ENCODE data around the gene LGALS9B. TPM values are rescaled to one million over a fixed set of nuclear protein-coding genes. Genes with fewer than 3 reads are reported as not detected.
"Not testable (repeated sequence)": the region's sequence is repeated elsewhere in the genome, so short reads cannot be mapped to it uniquely, and the experiment has no call there.

The LGALS9B gene
- polyA plus RNA-seq, 4 donors: 1.2 to 5.7 (median 1.9) TPM; not detected in 1

- H3K4me3 ChIP-seq (ENCODE audit: low read depth in 1 of 3, low read length in 3 of 3); H3K9me3 ChIP-seq (ENCODE audit: control insufficient read depth in 2 of 2, insufficient read depth in 1 of 2, low read depth in 1 of 2, low read length in 1 of 2); FAIRE-seq; H3K27me3 ChIP-seq (ENCODE audit: control insufficient read depth in 3 of 3, insufficient read depth in 3 of 3, low read length in 3 of 3); H3K27ac ChIP-seq (ENCODE audit: low read depth in 1 of 3, low read length in 2 of 3); DNase-seq; H3K36me3 ChIP-seq (ENCODE audit: control insufficient read depth in 3 of 3, insufficient read depth in 2 of 3, low read depth in 1 of 3, low read length in 3 of 3); H3K4me1 ChIP-seq (ENCODE audit: control insufficient read depth in 3 of 3, insufficient read depth in 2 of 3, low read depth in 1 of 3, low read length in 2 of 3): not testable (repeated sequence)
- WGBS, 3 donors: 31 to 54% (median 36%) methylated on average over 5 to 9 of the region's 11 CpGs
These were observed 34.6 kb upstream of the LGALS9B start for GRCh38 chr17:20501896-20502295.

DNA sequence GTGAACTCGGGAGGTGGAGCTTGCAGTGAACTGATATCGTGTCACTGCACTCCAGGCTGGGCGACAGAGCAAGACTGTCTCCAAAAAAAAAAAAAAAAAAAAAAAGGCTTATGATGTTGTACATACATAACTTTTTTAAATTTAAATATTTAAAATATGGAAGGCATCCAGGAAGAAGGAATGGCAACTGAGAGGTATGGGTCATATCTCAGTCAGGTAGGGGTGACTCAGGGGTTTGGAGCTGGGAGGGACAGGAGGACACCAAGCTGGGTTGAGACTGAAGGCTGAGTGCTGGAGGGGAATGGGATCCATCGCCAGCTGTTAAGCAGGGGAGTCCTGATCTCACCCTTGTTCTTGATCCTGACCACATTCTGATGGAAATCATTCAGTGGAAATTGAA is 33.0 kb upstream of the LGALS9B start:
- not testable (repeated sequence) for H3K4me3 ChIP-seq (ENCODE audit: low read depth in 1 of 3, low read length in 3 of 3); H3K27me3 ChIP-seq (ENCODE audit: control insufficient read depth in 3 of 3, insufficient read depth in 3 of 3, low read length in 3 of 3); FAIRE-seq; H3K9me3 ChIP-seq (ENCODE audit: control insufficient read depth in 2 of 2, insufficient read depth in 1 of 2, low read depth in 1 of 2, low read length in 1 of 2); H3K27ac ChIP-seq (ENCODE audit: low read depth in 1 of 3, low read length in 2 of 3); H3K36me3 ChIP-seq (ENCODE audit: control insufficient read depth in 3 of 3, insufficient read depth in 2 of 3, low read depth in 1 of 3, low read length in 3 of 3); H3K4me1 ChIP-seq (ENCODE audit: control insufficient read depth in 3 of 3, insufficient read depth in 2 of 3, low read depth in 1 of 3, low read length in 2 of 3); DNase-seq
- WGBS, 3 donors: 73 to 90% (median 84%) methylated on average over 4 of the region's 4 CpGs

DNA sequence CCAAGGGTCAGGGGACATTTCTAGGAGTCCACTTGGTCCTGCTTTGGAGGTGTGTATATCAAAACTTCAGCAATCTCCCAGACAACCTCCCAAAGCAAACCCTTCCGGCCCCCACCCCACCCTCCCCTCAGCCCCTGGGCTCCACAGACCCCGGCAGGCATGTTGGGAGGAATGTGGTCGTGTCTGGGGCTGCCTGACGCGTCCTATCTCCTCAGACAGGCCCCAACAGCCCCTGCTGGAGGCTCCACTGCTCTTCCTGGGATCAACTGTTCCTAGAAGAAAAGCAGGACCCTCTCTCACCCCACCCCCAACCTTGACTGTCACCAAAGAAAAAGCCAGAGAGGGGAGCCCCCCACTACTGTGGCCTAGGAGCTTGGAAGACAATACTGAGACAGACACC is 28.1 kb upstream of the LGALS9B start:
- H3K27me3 ChIP-seq (ENCODE audit: control insufficient read depth in 3 of 3, insufficient read depth in 3 of 3, low read length in 3 of 3); DNase-seq; FAIRE-seq; H3K4me3 ChIP-seq (ENCODE audit: low read depth in 1 of 3, low read length in 3 of 3); H3K9me3 ChIP-seq (ENCODE audit: control insufficient read depth in 2 of 2, insufficient read depth in 1 of 2, low read depth in 1 of 2, low read length in 1 of 2); H3K36me3 ChIP-seq (ENCODE audit: control insufficient read depth in 3 of 3, insufficient read depth in 2 of 3, low read depth in 1 of 3, low read length in 3 of 3); H3K4me1 ChIP-seq (ENCODE audit: control insufficient read depth in 3 of 3, insufficient read depth in 2 of 3, low read depth in 1 of 3, low read length in 2 of 3); H3K27ac ChIP-seq (ENCODE audit: low read depth in 1 of 3, low read length in 2 of 3): not testable (repeated sequence)
- 26 to 80% (median 52%) methylated on average over 1 to 5 of the region's 5 CpGs for WGBS, 3 donors

DNA sequence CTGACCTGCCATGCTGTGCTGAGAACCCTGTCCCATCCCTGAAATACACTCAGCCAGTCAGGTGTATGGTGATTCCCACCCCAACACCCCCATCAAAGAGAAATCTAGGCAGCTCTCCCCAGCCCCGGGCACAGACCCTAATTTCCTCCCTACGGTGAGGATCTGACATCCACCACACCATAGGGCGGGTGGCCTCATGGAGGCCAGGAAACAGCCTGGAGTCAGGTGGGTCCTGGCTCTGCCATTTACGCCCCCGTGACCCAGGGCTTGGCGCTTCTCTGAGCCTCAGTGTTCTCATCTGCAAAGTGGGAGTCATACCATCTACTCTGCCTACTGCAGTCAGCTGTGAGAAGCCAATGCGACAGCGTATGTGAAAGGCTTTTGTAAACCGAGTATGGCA is 27.4 kb upstream of the LGALS9B start:
- 83 to 92% (median 90%) methylated on average over 4 to 6 of the region's 9 CpGs for WGBS, 3 donors
- not testable (repeated sequence) for FAIRE-seq; H3K27ac ChIP-seq (ENCODE audit: low read depth in 1 of 3, low read length in 2 of 3); DNase-seq; H3K27me3 ChIP-seq (ENCODE audit: control insufficient read depth in 3 of 3, insufficient read depth in 3 of 3, low read length in 3 of 3); H3K4me3 ChIP-seq (ENCODE audit: low read depth in 1 of 3, low read length in 3 of 3); H3K36me3 ChIP-seq (ENCODE audit: control insufficient read depth in 3 of 3, insufficient read depth in 2 of 3, low read depth in 1 of 3, low read length in 3 of 3); H3K4me1 ChIP-seq (ENCODE audit: control insufficient read depth in 3 of 3, insufficient read depth in 2 of 3, low read depth in 1 of 3, low read length in 2 of 3); H3K9me3 ChIP-seq (ENCODE audit: control insufficient read depth in 2 of 2, insufficient read depth in 1 of 2, low read depth in 1 of 2, low read length in 1 of 2)

DNA sequence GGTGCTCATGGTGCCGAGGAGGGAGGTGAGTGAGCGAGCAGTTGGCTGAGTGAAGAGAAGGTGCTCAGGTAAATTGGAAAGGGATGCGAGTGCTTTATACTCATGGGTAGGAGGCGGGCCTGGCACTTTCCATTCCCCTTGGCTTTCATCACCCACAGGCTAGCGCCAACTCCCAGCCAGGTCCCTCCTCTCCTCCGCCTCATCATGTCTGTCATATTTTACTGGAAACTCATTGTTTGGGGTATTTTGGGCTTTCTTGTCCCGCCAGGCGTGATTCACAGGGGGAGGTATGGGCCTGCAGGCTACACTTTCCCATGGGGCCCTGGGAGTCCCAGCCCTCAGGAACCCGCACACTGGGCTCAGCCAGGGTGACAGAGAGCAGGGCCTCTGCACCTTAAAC is 26.8 kb upstream of the LGALS9B start:
- not testable (repeated sequence) for FAIRE-seq
- WGBS, 3 donors: 85 to 94% (median 90%) methylated on average over 2 to 5 of the region's 9 CpGs

GRCh38 chr17:20492971-20493370 is 25.6 kb upstream of the LGALS9B start:
- not testable (repeated sequence) for H3K27me3 ChIP-seq (ENCODE audit: control insufficient read depth in 3 of 3, insufficient read depth in 3 of 3, low read length in 3 of 3); H3K36me3 ChIP-seq (ENCODE audit: control insufficient read depth in 3 of 3, insufficient read depth in 2 of 3, low read depth in 1 of 3, low read length in 3 of 3); DNase-seq; H3K27ac ChIP-seq (ENCODE audit: low read depth in 1 of 3, low read length in 2 of 3); H3K4me3 ChIP-seq (ENCODE audit: low read depth in 1 of 3, low read length in 3 of 3); H3K9me3 ChIP-seq (ENCODE audit: control insufficient read depth in 2 of 2, insufficient read depth in 1 of 2, low read depth in 1 of 2, low read length in 1 of 2); H3K4me1 ChIP-seq (ENCODE audit: control insufficient read depth in 3 of 3, insufficient read depth in 2 of 3, low read depth in 1 of 3, low read length in 2 of 3); FAIRE-seq
- WGBS, 3 donors: 74 to 95% (median 86%) methylated on average over 3 to 6 of the region's 8 CpGs

More for the DNA sequence above, 26.8 kb upstream of the LGALS9B start:
- H3K36me3 ChIP-seq (ENCODE audit: control insufficient read depth in 3 of 3, insufficient read depth in 2 of 3, low read depth in 1 of 3, low read length in 3 of 3); H3K4me3 ChIP-seq (ENCODE audit: low read depth in 1 of 3, low read length in 3 of 3); H3K9me3 ChIP-seq (ENCODE audit: control insufficient read depth in 2 of 2, insufficient read depth in 1 of 2, low read depth in 1 of 2, low read length in 1 of 2); DNase-seq; H3K27ac ChIP-seq (ENCODE audit: low read depth in 1 of 3, low read length in 2 of 3); H3K27me3 ChIP-seq (ENCODE audit: control insufficient read depth in 3 of 3, insufficient read depth in 3 of 3, low read length in 3 of 3); H3K4me1 ChIP-seq (ENCODE audit: control insufficient read depth in 3 of 3, insufficient read depth in 2 of 3, low read depth in 1 of 3, low read length in 2 of 3): not testable (repeated sequence)

- not testable (repeated sequence) for H3K4me1 ChIP-seq (ENCODE audit: control insufficient read depth in 3 of 3, insufficient read depth in 2 of 3, low read depth in 1 of 3, low read length in 2 of 3); H3K27me3 ChIP-seq (ENCODE audit: control insufficient read depth in 3 of 3, insufficient read depth in 3 of 3, low read length in 3 of 3); H3K36me3 ChIP-seq (ENCODE audit: control insufficient read depth in 3 of 3, insufficient read depth in 2 of 3, low read depth in 1 of 3, low read length in 3 of 3); H3K27ac ChIP-seq (ENCODE audit: low read depth in 1 of 3, low read length in 2 of 3); H3K9me3 ChIP-seq (ENCODE audit: control insufficient read depth in 2 of 2, insufficient read depth in 1 of 2, low read depth in 1 of 2, low read length in 1 of 2); DNase-seq; FAIRE-seq; H3K4me3 ChIP-seq (ENCODE audit: low read depth in 1 of 3, low read length in 3 of 3)
- WGBS, 3 donors: 43 to 57% (median 57%) methylated on average over 1 to 4 of the region's 6 CpGs
These were observed 24.8 kb upstream of the LGALS9B start for GRCh38 chr17:20492099-20492498.

DNA sequence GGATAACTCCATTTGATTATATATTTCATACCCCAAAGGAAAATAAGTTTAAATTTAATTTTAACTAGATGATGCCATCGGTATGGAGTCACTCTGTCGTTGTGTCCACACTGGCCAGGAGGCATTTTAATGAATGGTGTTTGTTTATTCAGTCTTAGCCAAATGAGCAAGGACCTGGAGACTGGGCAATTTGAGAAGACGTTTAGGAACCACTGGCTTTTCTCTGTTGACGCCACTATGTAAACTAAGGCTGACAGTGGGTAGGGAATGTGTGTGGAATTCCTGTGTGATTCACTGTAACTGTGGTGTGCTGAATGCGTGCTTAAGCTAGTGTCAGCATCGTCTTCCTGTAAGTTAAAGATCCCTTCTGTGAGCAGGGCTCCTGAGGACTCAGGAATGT is 17.6 kb upstream of the LGALS9B start:
- not testable (repeated sequence) for H3K9me3 ChIP-seq (ENCODE audit: control insufficient read depth in 2 of 2, insufficient read depth in 1 of 2, low read depth in 1 of 2, low read length in 1 of 2); H3K4me1 ChIP-seq (ENCODE audit: control insufficient read depth in 3 of 3, insufficient read depth in 2 of 3, low read depth in 1 of 3, low read length in 2 of 3); FAIRE-seq; H3K27ac ChIP-seq (ENCODE audit: low read depth in 1 of 3, low read length in 2 of 3); H3K27me3 ChIP-seq (ENCODE audit: control insufficient read depth in 3 of 3, insufficient read depth in 3 of 3, low read length in 3 of 3); H3K36me3 ChIP-seq (ENCODE audit: control insufficient read depth in 3 of 3, insufficient read depth in 2 of 3, low read depth in 1 of 3, low read length in 3 of 3); DNase-seq; H3K4me3 ChIP-seq (ENCODE audit: low read depth in 1 of 3, low read length in 3 of 3)
- 20 to 34% (median 34%) methylated on average over 4 to 6 of the region's 6 CpGs for WGBS, 3 donors

- not testable (repeated sequence) for H3K27ac ChIP-seq (ENCODE audit: low read depth in 1 of 3, low read length in 2 of 3); DNase-seq; H3K9me3 ChIP-seq (ENCODE audit: control insufficient read depth in 2 of 2, insufficient read depth in 1 of 2, low read depth in 1 of 2, low read length in 1 of 2); FAIRE-seq; H3K4me3 ChIP-seq (ENCODE audit: low read depth in 1 of 3, low read length in 3 of 3); H3K36me3 ChIP-seq (ENCODE audit: control insufficient read depth in 3 of 3, insufficient read depth in 2 of 3, low read depth in 1 of 3, low read length in 3 of 3); H3K27me3 ChIP-seq (ENCODE audit: control insufficient read depth in 3 of 3, insufficient read depth in 3 of 3, low read length in 3 of 3); H3K4me1 ChIP-seq (ENCODE audit: control insufficient read depth in 3 of 3, insufficient read depth in 2 of 3, low read depth in 1 of 3, low read length in 2 of 3)
- WGBS, 3 donors: 89 to 92% (median 91%) methylated on average over 5 to 6 of the region's 8 CpGs
These were observed 12.7 kb upstream of the LGALS9B start for GRCh38 chr17:20479889-20480591.

Data from small intestine (tissue), 7 donors.